HG02798 (cell line): ENCODE data around the gene LRRC10.
"Not testable (repeated sequence)": the region's sequence is repeated elsewhere in the genome, so short reads cannot be mapped to it uniquely, and the experiment has no call there.

Experiments used
- ATAC-seq: cut with Tn5 transposase; IDR thresholded peaks from one replicate; pipeline ENCODE4 v1.9.1; 2021; ENCODE audit warnings: mild to moderate bottlenecking; ENCODE audit not compliant: unreplicated experiment, poor library complexity

Gene LRRC10

GRCh38 chr12:69620921-69621320 lies 10.2 kb upstream of the LRRC10 start:
- no peak for ATAC-seq

- ATAC-seq, result no peak
Observed at GRCh38 chr12:69620077-69620476, 9.4 kb upstream of the LRRC10 start.

GRCh38 chr12:69619050-69619449 lies 8.3 kb upstream of the LRRC10 start:
- ATAC-seq, result no peak

GRCh38 chr12:69616025-69616424 lies 5.3 kb upstream of the LRRC10 start:
- ATAC-seq, result no peak

GRCh38 chr12:69613351-69613750 lies 2.6 kb upstream of the LRRC10 start:
- no peak for ATAC-seq

- no peak for ATAC-seq
Observed at GRCh38 chr12:69610126-69610525, 581 bp downstream of the LRRC10 start.

GRCh38 chr12:69608114-69608513 lies 2.6 kb downstream of the LRRC10 start:
- ATAC-seq, result no peak

- ATAC-seq, result not testable (repeated sequence)
Observed at GRCh38 chr12:69604275-69604674, 6.4 kb downstream of the LRRC10 start.

GRCh38 chr12:69603556-69603955 lies 7.2 kb downstream of the LRRC10 start:
- ATAC-seq, result not testable (repeated sequence)

GRCh38 chr12:69602954-69603353 lies 7.8 kb downstream of the LRRC10 start:
- no peak for ATAC-seq

GRCh38 chr12:69601962-69602685 lies 8.6 kb downstream of the LRRC10 start:
- no peak for ATAC-seq

- no peak for ATAC-seq
Observed at GRCh38 chr12:69600804-69601203, 9.9 kb downstream of the LRRC10 start.

- no peak for ATAC-seq
Observed at GRCh38 chr12:69598174-69598753, 12.4 kb downstream of the LRRC10 start.

- ATAC-seq, result no peak
Observed at GRCh38 chr12:69595689-69596088, 15.0 kb downstream of the LRRC10 start.

- ATAC-seq, result no peak
Observed at GRCh38 chr12:69589082-69589481, 21.6 kb downstream of the LRRC10 start.

GRCh38 chr12:69588527-69588926 lies 22.2 kb downstream of the LRRC10 start:
- ATAC-seq, result no peak

GRCh38 chr12:69585189-69586062 lies 25.3 kb downstream of the LRRC10 start, which contains the start of gene CCT2:
TSS of gene CCT2 (plus strand) at chr12:69585459. CDS start at chr12:69585522, 63 bp downstream.
- ATAC-seq, result peak; percentile 98

- ATAC-seq, result no peak
Observed at GRCh38 chr12:69583203-69583602, 27.5 kb downstream of the LRRC10 start.

GRCh38 chr12:69580074-69580473 lies 30.6 kb downstream of the LRRC10 start:
- no peak for ATAC-seq

- ATAC-seq, result no peak
Observed at GRCh38 chr12:69579029-69579428, 31.7 kb downstream of the LRRC10 start.

GRCh38 chr12:69578283-69578682 lies 32.4 kb downstream of the LRRC10 start:
- no peak for ATAC-seq
